ENCODE data around the gene FAM107B. TPM values are rescaled to one million over a fixed set of nuclear protein-coding genes. Genes with fewer than 3 reads are reported as not detected.

FAM107B gene
- total RNA-seq, 1 donor from 2014 or later, result 82.2 TPM

- TF ChIP-seq, protein P1, sequence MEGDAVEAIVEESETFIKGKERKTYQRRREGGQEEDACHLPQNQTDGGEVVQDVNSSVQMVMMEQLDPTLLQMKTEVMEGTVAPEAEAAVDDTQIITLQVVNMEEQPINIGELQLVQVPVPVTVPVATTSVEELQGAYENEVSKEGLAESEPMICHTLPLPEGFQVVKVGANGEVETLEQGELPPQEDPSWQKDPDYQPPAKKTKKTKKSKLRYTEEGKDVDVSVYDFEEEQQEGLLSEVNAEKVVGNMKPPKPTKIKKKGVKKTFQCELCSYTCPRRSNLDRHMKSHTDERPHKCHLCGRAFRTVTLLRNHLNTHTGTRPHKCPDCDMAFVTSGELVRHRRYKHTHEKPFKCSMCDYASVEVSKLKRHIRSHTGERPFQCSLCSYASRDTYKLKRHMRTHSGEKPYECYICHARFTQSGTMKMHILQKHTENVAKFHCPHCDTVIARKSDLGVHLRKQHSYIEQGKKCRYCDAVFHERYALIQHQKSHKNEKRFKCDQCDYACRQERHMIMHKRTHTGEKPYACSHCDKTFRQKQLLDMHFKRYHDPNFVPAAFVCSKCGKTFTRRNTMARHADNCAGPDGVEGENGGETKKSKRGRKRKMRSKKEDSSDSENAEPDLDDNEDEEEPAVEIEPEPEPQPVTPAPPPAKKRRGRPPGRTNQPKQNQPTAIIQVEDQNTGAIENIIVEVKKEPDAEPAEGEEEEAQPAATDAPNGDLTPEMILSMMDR (IDR thresholded peaks at IDR 0.05; ENCODE audit: unreplicated experiment), result no peak
- Mint-ChIP-seq H3K4me3 (ENCODE audit: low read depth) (no peak overlapping the region), H3K9me3 (ENCODE audit: low read depth) (peaks cover 3% of the 10 kb centered on the region), H3K36me3 (ENCODE audit: insufficient read depth) (peaks cover 28% of the 10 kb centered on the region), H3K4me1 (ENCODE audit: low read depth) (peaks cover 28% of the 10 kb centered on the region), H3K27me3 (no peaks in the 10 kb centered on the region), H3K27ac (peak overlapping the region; percentile 89)
- DNase-seq (ENCODE audit: low spot score, unreplicated experiment), result no peak
Observed at GRCh38 chr10:14571866-14572507, 202.7 kb downstream of the FAM107B start.

- peaks cover 5% of the 10 kb centered on the region for H3K9me3 Mint-ChIP-seq (ENCODE audit: low read depth)
Observed at GRCh38 chr10:14570800-14571199, 203.9 kb downstream of the FAM107B start.

GRCh38 chr10:14569274-14570060 is 205.2 kb downstream of the FAM107B start:
- TF ChIP-seq, protein P1 (IDR thresholded peaks at IDR 0.05; ENCODE audit: unreplicated experiment), result no peak
- peaks cover 33% of the 10 kb centered on the region for H3K36me3 Mint-ChIP-seq (ENCODE audit: insufficient read depth)
- no peak for DNase-seq (ENCODE audit: low spot score, unreplicated experiment)
- peak overlapping the region; percentile 91 for H3K27ac Mint-ChIP-seq
- H3K4me3 Mint-ChIP-seq (ENCODE audit: low read depth), result no peak overlapping the region
- H3K4me1 Mint-ChIP-seq (ENCODE audit: low read depth), result peaks cover 23% of the 10 kb centered on the region
- H3K9me3 Mint-ChIP-seq (ENCODE audit: low read depth), result peaks cover 4% of the 10 kb centered on the region
- H3K27me3 Mint-ChIP-seq, result no peaks in the 10 kb centered on the region

More at GRCh38 chr10:14570800-14571199, 203.9 kb downstream of the FAM107B start:
- Mint-ChIP-seq H3K4me3 (ENCODE audit: low read depth) (no peak overlapping the region), H3K27ac (no peak overlapping the region), H3K36me3 (ENCODE audit: insufficient read depth) (peaks cover 34% of the 10 kb centered on the region), H3K27me3 (no peaks in the 10 kb centered on the region), H3K4me1 (ENCODE audit: low read depth) (peaks cover 23% of the 10 kb centered on the region)
- TF ChIP-seq, protein P1 (IDR thresholded peaks at IDR 0.05; ENCODE audit: unreplicated experiment), result no peak
- no peak for DNase-seq (ENCODE audit: low spot score, unreplicated experiment)

DNA sequence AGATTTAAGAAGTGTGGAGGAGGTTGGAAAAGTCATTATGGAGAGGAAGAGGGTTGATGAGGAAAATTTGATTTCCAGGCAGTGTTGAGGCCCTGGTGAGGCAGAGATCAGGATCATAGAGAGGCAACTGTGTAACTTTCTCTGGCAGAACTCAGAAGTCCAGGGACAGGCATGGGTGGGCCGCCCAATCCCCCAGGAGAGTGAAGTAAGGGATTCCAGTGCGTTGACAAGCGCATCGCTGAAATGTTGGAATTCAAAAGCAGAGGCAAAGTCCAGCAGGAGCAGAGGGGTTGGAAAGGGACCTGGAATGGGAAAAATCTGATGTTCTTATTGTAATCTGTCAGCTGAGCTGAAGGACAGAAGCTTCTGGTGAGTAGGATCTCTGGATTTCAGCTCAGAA is 207.3 kb downstream of the FAM107B start:
- peaks cover 4% of the 10 kb centered on the region for H3K9me3 Mint-ChIP-seq (ENCODE audit: low read depth)
- peaks cover 31% of the 10 kb centered on the region for H3K36me3 Mint-ChIP-seq (ENCODE audit: insufficient read depth)
- no peak for DNase-seq (ENCODE audit: low spot score, unreplicated experiment)
- peaks cover 33% of the 10 kb centered on the region for H3K4me1 Mint-ChIP-seq (ENCODE audit: low read depth)
- peak overlapping the region; percentile 29 for H3K27ac Mint-ChIP-seq
- TF ChIP-seq, protein P1 (IDR thresholded peaks at IDR 0.05; ENCODE audit: unreplicated experiment), result no peak
- no peaks in the 10 kb centered on the region for H3K27me3 Mint-ChIP-seq
- H3K4me3 Mint-ChIP-seq (ENCODE audit: low read depth), result no peak overlapping the region

DNA sequence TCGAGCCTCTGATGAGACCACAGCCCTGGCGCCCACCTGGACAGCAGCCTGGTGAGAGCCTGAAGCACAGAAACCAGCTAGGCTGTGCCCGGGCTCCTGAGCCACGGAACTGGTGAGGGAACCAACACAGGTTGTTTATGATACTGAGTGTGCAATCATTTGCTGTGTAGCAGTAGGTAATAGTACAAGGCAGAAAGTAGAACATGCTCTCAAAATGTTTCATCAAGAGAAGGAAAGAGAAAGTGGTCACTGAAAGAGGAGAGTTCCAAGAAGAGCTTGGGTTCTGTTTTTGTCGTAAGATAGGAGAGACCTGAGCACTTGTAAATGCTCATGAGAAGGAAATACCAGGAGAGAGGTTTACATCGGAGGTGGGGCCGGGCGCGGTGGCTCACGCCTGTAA is 208.2 kb downstream of the FAM107B start:
- Mint-ChIP-seq H3K4me1 (ENCODE audit: low read depth) (peaks cover 25% of the 10 kb centered on the region), H3K27ac (peak overlapping the region; percentile 50), H3K27me3 (no peaks in the 10 kb centered on the region), H3K36me3 (ENCODE audit: insufficient read depth) (peaks cover 30% of the 10 kb centered on the region), H3K9me3 (ENCODE audit: low read depth) (peaks cover 4% of the 10 kb centered on the region), H3K4me3 (ENCODE audit: low read depth) (no peak overlapping the region)
- TF ChIP-seq, protein P1 (IDR thresholded peaks at IDR 0.05; ENCODE audit: unreplicated experiment), result no peak
- DNase-seq (ENCODE audit: low spot score, unreplicated experiment), result no peak
